NCI-H1436 treated with DMSO at 0.1 percent for 48 hours (cell line): ENCODE measurements around the gene GAREM1.
"Not testable (repeated sequence)": the region's sequence is repeated elsewhere in the genome, so short reads cannot be mapped to it uniquely, and the experiment has no call there.

ENCODE experiments used
- DNase-seq: peaks from one replicate; lab custom pipeline; 2025; lab: John Stamatoyannopoulos, UW

GAREM1 gene

DNA sequence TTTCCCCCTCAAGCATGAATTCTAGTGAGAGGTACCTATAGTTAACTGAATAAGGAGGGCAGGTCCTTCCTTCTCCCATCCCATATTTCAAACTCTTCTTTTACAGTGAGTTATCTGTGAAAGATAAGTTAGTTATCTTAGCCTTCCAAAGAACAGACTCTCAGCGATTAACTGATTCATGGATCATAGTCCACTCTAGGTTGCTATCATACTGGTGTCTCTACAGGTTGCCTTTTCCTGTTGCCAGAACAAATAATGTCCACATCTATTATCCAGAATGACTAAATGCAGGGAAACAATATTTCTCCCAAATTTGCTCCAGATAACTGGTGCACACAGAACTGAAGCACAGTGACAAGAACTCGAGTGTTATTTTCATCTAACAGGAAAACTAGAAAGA lies 212.5 kb downstream of the GAREM1 start:
- no peak for DNase-seq

GRCh38 chr18:32257084-32257785 lies 213.4 kb downstream of the GAREM1 start:
- no peak for DNase-seq

DNA sequence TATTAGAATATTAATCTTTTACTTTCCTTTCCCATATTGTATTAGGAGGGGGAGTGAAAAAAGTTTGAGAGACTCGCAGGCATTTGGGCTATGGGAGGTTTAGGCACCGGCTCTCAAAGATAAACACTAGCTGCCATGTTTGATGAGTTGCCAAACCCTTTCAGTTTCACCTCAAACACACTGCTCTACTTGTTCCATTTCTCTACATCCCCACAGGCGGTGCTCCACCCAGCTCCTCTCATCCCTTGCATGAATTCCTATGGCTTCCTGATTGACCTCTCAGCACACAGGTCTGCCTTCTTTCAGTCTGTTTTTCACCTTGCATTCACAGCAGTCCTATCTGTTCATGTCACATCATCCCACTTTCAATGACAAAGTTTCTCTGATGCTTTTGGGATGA lies 215.1 kb downstream of the GAREM1 start:
- no peak for DNase-seq

DNA sequence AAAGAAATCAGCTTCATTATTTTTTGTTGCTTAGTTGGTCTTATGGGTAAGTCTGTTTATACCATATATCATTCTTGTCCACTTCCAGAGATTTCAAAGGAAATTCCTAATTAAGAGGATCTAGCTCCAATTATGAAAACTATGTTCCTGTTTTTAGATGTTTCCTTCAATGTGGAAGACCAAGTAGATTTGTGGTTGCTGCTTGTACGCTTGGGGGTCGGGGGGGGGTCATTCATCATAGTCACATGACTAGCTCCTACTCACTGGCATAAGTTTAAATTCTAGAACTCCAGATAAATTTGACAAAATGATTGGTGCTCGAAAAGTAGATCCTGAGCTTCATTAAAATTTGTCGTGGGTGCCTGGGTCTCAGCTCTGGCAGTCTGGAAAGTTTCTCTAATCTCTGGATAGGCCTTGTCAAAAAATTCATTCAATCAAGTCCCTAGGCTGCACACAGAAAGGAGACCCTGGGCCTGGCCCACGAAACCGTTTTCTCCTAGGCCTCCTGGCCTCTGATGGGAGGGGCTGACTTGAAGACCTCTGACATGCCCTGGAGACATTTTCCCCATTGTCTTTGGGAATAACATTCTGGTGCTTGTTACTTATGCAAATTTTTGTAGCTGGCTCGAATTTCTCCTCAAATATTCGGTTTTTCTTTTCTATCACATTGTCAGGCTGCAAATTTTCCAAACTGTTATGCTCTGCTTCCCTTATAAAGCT lies 218.4 kb downstream of the GAREM1 start:
- DNase-seq = no peak

- no peak for DNase-seq
Observed at GRCh38 chr18:32251466-32251865, 219.2 kb downstream of the GAREM1 start.

DNA sequence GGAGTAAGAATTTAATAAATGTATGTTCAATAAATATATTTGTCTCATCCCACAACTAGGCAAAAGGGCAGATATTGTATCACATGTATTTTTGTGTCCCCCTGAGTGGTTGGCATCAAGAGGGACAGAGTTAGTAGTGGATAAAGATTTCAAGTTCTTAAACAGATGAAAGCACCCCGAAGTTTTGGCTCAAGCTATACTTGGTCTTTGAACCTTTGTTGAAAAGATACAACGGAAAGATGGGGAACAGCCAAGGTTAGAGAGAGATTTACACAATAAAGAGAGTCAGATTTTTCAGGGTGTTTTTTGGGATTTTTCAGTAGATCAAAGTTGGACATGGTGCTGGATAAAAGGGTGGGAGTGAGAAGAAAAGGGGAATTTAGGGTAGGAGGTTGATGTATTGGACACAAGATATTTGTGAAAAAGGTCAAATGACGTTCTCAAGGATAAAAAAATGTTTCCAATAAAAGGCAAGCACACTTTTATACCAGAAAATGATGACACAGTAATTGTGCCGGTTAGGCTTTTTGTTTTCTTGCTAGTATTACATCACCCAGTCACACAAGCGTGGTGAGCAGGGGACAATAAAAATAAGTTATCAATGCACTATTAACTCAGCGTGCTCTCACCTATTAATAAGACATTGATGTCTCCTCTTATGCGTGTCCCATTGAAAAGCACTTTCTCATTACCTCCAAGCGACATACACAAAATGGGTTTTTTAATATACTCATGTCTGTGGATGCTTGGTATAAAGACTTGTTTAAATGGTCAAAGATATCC lies 221.3 kb downstream of the GAREM1 start:
- DNase-seq = no peak

- DNase-seq = no peak
Observed at GRCh38 chr18:32244881-32245280, 225.8 kb downstream of the GAREM1 start.

DNA sequence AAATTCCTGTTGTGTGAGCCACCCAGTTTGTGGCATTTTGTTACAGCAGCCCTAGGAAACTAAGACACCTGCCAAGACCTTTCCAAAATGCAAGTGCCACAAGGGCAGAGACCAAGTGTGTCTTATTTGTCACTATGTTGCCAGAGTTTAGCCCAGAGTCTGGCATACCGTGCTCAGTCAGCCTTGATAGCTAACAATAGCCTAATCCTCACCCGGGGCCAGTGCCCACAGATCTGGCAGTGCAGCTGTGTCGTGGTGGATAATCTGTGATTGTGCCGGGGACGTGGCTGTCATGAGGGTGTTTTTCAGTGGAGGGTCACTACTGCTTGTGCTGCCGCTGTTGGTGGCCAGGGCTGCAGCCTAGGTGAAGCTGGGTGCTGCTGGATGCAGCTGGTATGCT lies 227.3 kb downstream of the GAREM1 start:
- DNase-seq = no peak

GRCh38 chr18:32242395-32242794 lies 228.3 kb downstream of the GAREM1 start:
- DNase-seq = no peak

DNA sequence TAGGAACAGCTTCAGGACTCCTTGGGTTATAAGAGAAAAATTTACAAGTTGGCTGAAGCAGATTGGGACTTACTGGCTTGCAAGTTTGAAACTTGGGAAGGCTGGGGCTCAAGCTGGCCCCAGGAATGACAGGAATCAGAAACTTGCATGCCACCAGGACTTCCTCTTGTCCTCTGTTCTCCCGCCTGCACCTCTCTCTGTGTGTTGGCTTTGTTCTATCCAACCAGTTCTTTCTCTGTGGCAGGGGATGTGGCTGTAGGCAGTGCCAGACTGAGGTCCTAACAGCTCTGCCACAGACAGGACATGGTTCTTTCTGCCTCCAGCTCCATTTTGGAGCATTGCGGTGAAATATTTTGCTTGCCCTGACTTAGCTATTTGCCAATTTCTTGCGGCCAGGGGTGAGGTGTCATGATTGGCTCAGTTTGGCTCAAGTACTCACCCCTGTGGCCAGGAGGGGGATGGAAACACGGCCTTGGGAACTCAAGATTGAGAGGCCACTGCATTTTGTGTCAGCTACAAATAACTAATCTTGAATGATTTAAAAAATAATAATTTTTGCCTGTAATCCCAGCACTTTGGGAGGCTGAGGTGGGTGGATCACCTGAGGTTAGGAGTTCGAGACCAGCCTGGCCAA lies 231.9 kb downstream of the GAREM1 start:
- no peak for DNase-seq

- no peak for DNase-seq
Observed at GRCh38 chr18:32237049-32237448, 233.6 kb downstream of the GAREM1 start.

- not testable (repeated sequence) for DNase-seq
Observed at GRCh38 chr18:32233348-32233747, 237.3 kb downstream of the GAREM1 start.

GRCh38 chr18:32219431-32220018 lies 251.2 kb downstream of the GAREM1 start:
- DNase-seq = no peak

DNA sequence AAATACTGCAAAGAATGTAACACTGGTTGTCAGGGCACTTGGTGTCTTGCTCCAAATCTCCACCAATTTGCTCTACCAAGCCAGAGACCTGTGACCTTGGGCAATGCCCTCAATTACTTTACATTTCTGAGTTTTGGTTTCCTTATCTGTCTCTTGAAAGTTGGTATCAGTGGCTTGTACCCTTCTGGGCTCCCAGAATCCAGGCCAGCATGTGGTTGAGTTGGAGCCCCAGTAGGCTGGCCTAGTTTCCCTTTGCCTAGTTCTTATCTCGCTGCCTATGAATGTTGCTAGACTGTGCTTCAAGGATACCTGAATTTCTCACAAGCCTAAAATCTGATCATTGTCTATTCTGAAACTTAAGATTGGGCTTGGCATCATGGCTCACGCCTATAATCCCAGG lies 254.3 kb downstream of the GAREM1 start:
- no peak for DNase-seq

- no peak for DNase-seq
Observed at GRCh38 chr18:32213693-32214092, 257.0 kb downstream of the GAREM1 start.
